Liver (tissue), 9 donors: ENCODE measurements around the gene BRD9. TPM values are rescaled to one million over a fixed set of nuclear protein-coding genes. Genes with fewer than 3 reads are reported as not detected.
"Not testable (repeated sequence)": the region's sequence is repeated elsewhere in the genome, so short reads cannot be mapped to it uniquely, and the experiment has no call there.

ENCODE experiments used
- DNase-seq: peaks from one replicate; pipeline ENCODE4 v3.0.0-alpha.2; 2017; ENCODE audit warnings: low spot score
- H3K27ac ChIP-seq, 2 donors: one replicate each; pipeline ENCODE4 v1.7.0; 2013; ENCODE audit warnings: inconsistent platforms in 2 of 2, low read length in 2 of 2, control low read depth in 1 of 2, low read depth in 1 of 2, mild to moderate bottlenecking in 1 of 2
- H3K27me3 ChIP-seq, 4 donors: one replicate each; pipeline versions ENCODE4 v1.6.1 to v1.7.0; 2013; ENCODE audit warnings: low read length in 3 of 4, inconsistent platforms in 1 of 4, mild to moderate bottlenecking in 1 of 4, moderate library complexity in 1 of 4; ENCODE audit not compliant: control insufficient read depth in 4 of 4, insufficient read depth in 4 of 4
- H3K36me3 ChIP-seq, 4 donors: one replicate each; pipeline versions ENCODE4 v1.6.1 to v1.7.0; 2013; ENCODE audit warnings: low read length in 3 of 4, mild to moderate bottlenecking in 3 of 4, low read depth in 1 of 4, moderate library complexity in 1 of 4; ENCODE audit not compliant: control insufficient read depth in 4 of 4, insufficient read depth in 3 of 4
- H3K4me1 ChIP-seq, 4 donors: one replicate each; pipeline versions ENCODE4 v1.6.1 to v1.7.0; 2013; ENCODE audit warnings: low read length in 3 of 4, mild to moderate bottlenecking in 3 of 4, moderate library complexity in 1 of 4; ENCODE audit not compliant: control insufficient read depth in 4 of 4, insufficient read depth in 4 of 4
- H3K4me3 ChIP-seq, 3 donors: one replicate each; pipeline versions ENCODE4 v1.6.1 to v1.7.0; 2013; ENCODE audit warnings: low read length in 3 of 3, control low read depth in 1 of 3, low read depth in 1 of 3, mild to moderate bottlenecking in 1 of 3
- H3K9ac ChIP-seq, 2 donors: one replicate each; pipeline ENCODE4 v1.7.0; 2013; ENCODE audit warnings: low read length in 2 of 2, mild to moderate bottlenecking in 2 of 2, moderate library complexity in 2 of 2, control low read depth in 1 of 2, low read depth in 1 of 2
- H3K9me3 ChIP-seq, 4 donors: one replicate each; pipeline versions ENCODE4 v1.6.1 to v1.7.0; 2013; ENCODE audit warnings: low read length in 3 of 4; ENCODE audit not compliant: control insufficient read depth in 4 of 4
- WGBS: extraction: QIAGEN DNeasy Blood & Tissue Kit; methylation state at CpG from one replicate; pipeline ENCODE4 v1.1.7; 2013; 5-methylcytosine and 5-hydroxymethylcytosine counted together
- polyA plus RNA-seq, 2 donors: library from polyadenylated mRNA; stranded (reverse) in 1 of 2; unstranded in 1 of 2; fragments of 200-250 nt in 1 of 2; fragments of >200 nt in 1 of 2; fragmentation: Nextera tagmentation in 1 of 2; extraction: Ambion mirVana in 1 of 2; gene quantifications; one replicate each; pipeline versions ENCODE4 v1.2.1 to v1.2.3, GENCODE V29; 2013 to 2015
- total RNA-seq, 2 donors: library from RNA; depleted of rRNA; stranded (reverse); fragments of >200 nt; gene quantifications; one replicate each; pipeline ENCODE4 v1.2.3, GENCODE V29; 2014
- donor health status: healthy.
- donor health status: healthy.
- donor health status: healthy.
- donor health status: healthy.
- donor health status: healthy.

BRD9 gene
- total and polyA plus RNA-seq, 4 donors = 7.0 to 17.7 (median 9.5) TPM

GRCh38 chr5:845031-845675 lies 47.4 kb downstream of the BRD9 start:
- WGBS = 91% methylated on average over 17 of the region's 21 CpGs
- not testable (repeated sequence) for H3K27me3 ChIP-seq, H3K4me1 ChIP-seq, H3K9ac ChIP-seq, DNase-seq, H3K27ac ChIP-seq, H3K36me3 ChIP-seq, H3K9me3 ChIP-seq, H3K4me3 ChIP-seq

GRCh38 chr5:844426-844825 lies 48.2 kb downstream of the BRD9 start:
- H3K36me3 ChIP-seq, H3K27me3 ChIP-seq, H3K4me1 ChIP-seq, H3K27ac ChIP-seq, H3K4me3 ChIP-seq, H3K9ac ChIP-seq, DNase-seq, H3K9me3 ChIP-seq: not testable (repeated sequence)
- WGBS = 97% methylated on average over 14 of the region's 16 CpGs

DNA sequence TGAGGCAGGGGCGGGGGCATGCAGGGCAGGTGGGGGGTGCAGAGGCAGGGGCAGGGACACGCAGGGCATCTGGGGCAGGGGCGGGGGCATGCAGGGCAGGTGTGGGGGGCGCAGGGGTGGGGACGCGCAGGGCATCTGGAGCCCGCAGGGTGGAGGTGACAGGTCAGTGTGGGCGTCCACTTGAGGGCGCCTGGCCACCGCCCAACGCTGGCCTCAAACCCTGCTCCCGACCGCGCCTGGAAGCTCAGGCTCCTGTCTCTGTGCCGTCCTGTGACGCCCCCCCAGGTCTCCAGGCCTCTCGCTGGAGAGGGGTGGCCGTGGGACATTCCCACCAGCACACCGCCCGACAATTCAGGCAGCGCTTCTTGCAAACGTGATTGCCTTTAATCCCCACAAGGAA lies 48.7 kb downstream of the BRD9 start:
- WGBS = 93% methylated on average over 22 of the region's 22 CpGs
- H3K36me3 ChIP-seq, H3K27me3 ChIP-seq, H3K9ac ChIP-seq, DNase-seq, H3K9me3 ChIP-seq, H3K27ac ChIP-seq, H3K4me3 ChIP-seq, H3K4me1 ChIP-seq: not testable (repeated sequence)

GRCh38 chr5:843371-843770 lies 49.2 kb downstream of the BRD9 start:
- H3K4me3 ChIP-seq, H3K36me3 ChIP-seq, H3K27ac ChIP-seq, H3K4me1 ChIP-seq, H3K9ac ChIP-seq, H3K27me3 ChIP-seq, DNase-seq, H3K9me3 ChIP-seq: not testable (repeated sequence)
- 96% methylated on average over 17 of the region's 26 CpGs for WGBS

GRCh38 chr5:842402-843221 lies 50.0 kb downstream of the BRD9 start:
- WGBS = 92% methylated on average over 27 of the region's 32 CpGs
- not testable (repeated sequence) for H3K9me3 ChIP-seq, H3K4me1 ChIP-seq, H3K27ac ChIP-seq, H3K4me3 ChIP-seq, H3K9ac ChIP-seq, H3K36me3 ChIP-seq, DNase-seq, H3K27me3 ChIP-seq

GRCh38 chr5:841531-842401 lies 50.8 kb downstream of the BRD9 start:
- not testable (repeated sequence) for H3K9me3 ChIP-seq, H3K4me1 ChIP-seq, H3K27me3 ChIP-seq, H3K4me3 ChIP-seq, H3K36me3 ChIP-seq, DNase-seq, H3K9ac ChIP-seq, H3K27ac ChIP-seq
- 91% methylated on average over 14 of the region's 15 CpGs for WGBS

DNA sequence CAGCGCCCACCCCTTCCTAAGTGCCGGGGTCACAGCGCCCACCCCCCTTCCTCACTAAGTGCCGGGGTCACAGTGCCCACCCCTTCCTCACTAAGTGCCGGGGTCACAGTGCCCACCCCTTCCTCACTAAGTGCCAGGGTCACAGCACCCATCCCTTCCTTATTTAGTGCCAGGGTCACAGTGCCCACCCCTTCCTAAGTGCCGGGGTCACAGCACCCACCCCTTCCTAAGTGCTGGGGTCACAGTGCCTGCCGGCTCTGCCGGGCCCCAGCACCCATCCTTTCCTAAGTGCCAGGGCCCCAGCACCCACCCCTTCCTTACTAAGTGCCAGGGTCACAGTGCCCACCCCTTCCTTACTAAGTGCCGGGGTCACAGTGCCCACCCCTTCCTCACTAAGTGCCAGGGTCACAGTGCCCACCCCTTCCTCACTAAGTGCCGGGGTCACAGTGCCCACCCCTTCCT lies 51.6 kb downstream of the BRD9 start:
- not testable (repeated sequence) for DNase-seq, H3K9ac ChIP-seq, H3K9me3 ChIP-seq, H3K4me3 ChIP-seq, H3K27ac ChIP-seq, H3K36me3 ChIP-seq, H3K27me3 ChIP-seq, H3K4me1 ChIP-seq
- 91% methylated on average over 10 of the region's 10 CpGs for WGBS
